Eye (tissue), 1 donor: ENCODE results near the gene IKBKE.

ENCODE experiments used
- DNase-seq: peaks from one replicate; pipeline ENCODE4 v3.0.0-alpha.2; 2015

The IKBKE gene

DNA sequence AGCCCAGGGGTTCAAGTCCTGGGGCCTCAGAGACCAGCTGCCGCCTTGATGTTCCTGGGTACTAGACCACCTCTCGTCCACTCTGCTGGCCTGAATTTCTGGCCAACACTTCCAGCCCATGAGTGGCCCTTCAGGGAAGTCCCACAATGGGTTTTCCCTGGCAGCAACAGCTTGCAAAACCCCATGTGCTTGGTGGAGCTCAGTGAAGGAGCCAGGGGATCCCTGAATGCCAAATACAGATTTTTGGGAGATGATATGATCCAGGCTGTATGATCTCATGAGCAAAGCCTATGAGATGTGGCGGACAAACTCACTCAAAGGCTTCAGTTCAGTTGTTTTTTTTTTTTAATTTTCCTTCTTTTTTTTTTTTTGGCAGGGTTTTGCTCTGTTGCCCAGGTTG, 27.5 kb downstream of the IKBKE start:
- DNase-seq, result no peak

DNA sequence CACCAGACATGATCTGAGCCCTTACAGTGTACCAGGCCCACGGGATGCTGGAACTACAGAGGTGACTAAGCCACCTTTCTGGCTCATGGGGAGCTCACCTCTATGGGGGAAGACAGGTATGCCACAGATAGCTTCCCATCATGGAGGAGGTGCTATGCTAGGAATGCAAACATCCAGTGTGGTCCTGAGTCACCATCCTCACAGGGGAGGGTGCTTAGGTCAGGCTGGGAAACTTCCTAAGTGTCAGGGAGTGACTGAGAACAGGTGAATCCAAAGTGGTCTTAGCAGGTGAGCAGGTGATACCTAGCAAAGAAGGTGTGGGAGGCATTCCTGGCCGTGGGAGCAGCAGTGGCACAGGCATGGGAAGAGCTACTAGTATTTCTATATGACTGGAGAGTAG, 28.4 kb downstream of the IKBKE start:
- no peak for DNase-seq

DNA sequence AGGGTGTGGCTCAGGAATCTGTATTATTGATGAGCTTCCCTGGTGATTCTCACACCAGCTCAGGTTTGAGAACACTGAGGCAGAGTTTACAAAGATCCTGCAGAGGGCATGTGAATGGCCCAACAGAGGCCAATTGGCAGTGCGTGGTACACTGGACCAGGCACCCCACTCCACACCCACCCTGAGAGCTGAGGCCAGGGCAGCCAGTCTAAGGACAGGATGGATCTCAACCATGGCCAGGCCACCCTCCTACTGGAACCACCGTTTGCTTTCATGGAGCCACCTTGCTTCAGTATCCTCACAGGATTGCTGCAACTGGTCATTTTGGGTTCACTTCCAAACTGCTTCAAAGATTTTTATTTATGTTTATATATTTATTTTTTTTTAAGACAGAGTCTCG, 29.8 kb downstream of the IKBKE start:
- no peak for DNase-seq

DNA sequence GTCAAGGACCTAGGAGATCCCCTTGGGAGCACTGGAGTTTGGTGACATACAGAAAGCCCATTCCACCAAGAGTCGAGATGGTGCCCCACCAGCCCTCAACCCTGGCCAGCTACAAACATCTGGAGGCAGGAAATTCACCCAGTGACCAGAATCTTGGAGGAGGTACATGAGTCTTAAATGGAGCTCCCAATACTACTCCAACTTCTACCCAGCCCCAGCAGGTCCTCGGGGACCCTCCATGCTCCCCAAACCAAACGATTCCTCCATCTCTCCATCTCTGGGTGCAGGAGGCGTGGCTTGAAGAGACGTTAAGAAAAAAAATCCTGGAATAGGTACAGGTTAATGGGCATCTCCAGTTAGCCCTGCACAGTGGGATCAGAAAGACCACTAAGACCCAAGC, 31.6 kb downstream of the IKBKE start:
- DNase-seq, result no peak

DNA sequence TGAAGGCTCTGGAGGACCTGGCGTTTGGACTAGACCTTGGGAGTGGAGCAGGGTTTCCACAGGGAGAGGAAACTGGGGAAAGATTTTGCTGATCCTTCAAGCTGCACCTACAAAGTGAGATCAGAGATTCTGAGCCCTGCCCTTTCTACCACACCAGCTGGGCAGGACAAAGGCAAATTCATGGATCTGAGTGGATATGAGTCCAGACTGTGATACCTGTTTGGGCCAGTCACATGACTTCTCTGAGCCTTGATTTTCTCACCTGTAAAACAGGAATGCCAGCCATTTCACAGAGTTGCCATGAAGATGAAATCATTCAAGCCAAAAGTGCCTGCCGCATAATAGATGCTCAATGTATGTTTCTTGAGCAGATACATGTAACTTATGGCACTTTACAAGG, 32.1 kb downstream of the IKBKE start:
- DNase-seq, result no peak

DNA sequence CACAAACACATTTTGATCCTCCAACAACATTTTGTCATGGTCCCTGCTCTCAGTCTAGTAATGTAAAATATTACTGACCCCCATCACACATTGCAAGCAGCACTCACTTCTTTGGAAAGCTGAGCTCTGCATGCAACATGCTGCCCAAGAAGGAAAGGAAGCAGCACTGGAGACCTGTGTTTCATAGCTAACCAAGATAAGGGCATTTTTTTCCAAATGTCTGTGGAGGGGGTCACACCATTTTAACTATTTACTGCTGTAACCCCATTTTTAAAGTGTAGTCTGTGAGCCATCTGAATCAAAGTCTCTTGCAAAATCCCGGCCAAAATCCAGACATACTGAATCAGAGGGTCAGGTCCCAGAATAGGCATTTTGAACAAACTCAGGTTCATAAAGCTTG, 32.5 kb downstream of the IKBKE start:
- no peak for DNase-seq

DNA sequence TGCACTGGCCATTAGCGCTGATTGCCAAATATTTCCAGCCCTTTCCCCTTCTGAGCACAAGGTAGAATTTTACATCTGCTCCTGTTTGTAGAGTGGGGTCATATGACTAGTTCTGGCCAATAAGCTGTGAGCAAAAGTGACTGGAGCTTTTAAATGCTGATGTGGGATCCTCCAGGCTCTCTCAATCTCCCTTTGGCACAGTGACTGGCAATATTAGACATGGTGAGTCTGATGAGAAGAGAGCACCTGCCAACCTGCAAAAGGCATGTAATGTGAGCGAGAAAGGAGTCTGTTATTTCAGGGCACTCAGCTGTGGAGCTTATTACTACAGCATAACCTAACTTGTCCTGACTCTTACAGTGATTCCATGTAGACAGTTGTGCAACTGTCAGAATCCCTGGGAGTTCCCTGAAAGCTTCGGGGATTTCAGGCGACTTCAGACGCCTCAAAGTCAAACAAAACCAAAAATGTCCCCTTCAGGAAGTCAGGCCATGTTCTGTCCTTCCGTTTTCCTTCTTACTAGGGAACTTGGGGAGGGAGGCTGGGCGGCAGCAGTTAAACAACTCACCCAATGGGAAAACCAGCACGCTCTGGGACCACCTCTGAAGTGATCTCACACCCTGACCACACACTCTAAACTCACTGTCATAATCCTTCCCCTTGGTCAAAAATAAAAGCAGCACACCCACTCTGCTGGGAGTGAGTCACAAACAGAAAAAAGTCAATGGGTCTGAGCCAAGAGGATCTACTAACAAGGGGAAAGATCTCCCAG, 33.5 kb downstream of the IKBKE start:
- no peak for DNase-seq

DNA sequence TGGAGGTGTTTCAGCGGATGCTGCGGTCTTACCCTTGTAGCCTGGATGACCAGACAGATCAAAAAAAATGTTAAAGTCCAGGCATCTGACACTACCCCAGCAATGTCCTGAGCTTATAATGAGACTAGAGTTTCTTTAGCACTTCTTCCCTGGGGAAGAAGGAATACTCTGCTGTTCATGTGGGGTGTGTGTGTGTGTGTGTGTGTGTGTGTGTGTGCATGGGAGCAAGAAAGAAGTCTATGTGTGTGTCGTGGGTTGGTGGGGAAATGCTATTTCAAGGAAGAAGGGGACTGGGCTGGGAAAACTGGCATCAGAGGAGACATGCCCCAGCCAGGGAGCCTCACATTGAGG, 34.1 kb downstream of the IKBKE start:
- no peak for DNase-seq

DNA sequence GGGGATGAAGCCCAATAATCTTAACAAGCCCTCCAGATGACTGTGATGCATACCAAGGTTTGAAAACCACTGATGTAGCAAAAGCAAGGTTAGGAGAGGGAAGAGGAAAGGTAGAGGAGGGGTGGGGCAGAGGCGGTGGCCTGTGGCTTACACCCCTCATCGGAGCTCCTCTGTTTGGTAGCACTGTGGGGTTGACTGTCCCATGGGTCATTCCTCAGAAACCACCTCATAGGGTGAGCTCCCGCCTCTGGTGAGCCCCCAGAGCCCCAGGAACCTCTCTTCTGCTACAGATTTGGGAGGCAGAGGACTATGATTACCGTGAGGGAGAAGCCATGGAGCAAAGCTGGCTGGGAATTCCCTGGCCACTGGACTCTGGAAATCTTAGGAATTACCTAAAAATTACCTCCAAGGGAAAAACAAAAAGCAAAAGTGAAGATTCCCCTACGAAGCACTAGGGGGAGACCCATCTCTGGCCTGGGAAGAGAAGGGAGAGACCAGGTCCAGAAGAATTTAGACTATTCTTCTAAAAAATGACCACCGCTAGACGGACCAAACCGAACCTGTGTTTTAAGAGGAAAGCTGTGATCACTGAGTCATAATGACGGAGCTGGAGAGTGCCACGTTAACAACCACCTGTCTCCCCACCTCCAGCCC, 35.6 kb downstream of the IKBKE start:
- no peak for DNase-seq

DNA sequence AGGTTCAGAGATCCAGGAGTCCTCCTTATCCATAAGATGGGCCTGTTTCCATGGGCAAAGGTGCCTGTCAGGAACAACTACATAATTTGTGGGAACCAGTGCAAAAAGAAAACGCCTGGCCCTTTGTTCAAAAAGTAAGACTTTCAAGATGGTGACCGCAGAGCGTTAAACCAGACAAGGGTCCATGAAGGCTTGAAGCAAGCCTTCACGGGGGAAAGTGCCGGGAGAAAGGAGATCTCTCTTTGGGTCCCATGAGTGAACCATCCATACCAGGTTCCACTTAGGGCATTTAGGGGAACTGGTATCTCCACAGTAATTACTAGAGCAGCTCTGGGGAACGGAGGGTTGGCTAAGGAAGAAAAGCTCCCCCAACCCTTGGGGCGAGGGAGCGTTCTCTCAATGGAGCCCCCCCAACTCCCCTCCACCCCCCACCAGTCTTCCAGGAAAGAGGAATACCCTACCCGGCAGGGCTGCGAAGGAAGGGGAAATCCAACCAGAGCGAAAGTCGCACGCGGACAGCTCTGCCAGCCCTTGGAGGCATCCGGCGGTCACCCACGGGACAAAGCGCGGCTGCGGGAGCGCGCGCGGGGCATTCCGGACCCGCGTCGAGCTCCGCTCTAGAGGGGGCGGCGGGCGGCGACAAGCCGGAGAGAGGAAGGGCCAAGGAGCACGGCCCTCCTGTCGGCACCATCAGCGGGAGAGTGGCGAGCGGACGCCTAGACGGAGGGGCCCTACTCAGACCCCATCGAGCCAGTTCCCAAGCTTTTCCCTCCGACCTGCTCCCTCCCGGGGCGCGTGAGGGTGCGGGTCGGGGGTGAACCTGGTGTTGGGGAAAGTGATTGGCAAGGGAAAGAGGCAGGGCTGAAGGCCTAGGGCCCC, 36.4 kb downstream of the IKBKE start:
- peak; percentile 50 for DNase-seq

DNA sequence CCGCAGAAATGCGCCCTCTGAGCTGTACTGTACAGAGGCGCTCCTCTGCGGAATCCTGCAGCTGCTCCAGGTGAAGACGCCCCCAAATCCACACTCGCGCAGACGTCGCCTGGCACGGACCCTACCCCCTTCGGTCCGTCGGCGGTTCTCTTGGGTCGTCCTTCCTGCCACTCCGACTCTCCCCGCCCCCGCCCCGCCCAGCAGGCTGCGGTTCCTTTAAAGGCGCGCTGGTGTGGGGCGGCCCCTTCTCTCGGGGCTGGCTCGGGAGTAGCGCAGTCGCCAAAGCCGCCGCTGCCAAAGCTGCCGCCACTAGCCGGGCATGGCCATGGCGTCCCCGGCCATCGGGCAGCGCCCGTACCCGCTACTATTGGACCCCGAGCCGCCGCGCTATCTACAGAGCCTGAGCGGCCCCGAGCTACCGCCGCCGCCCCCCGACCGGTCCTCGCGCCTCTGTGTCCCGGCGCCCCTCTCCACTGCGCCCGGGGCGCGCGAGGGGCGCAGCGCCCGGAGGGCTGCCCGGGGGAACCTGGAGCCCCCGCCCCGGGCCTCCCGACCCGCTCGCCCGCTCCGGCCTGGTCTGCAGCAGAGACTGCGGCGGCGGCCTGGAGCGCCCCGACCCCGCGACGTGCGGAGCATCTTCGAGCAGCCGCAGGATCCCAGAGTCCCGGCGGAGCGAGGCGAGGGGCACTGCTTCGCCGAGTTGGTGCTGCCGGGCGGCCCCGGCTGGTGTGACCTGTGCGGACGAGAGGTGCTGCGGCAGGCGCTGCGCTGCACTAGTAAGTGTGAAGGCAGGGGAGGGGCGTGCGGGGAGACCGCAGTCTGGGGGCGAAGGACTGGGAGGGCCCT, 37.2 kb downstream of the IKBKE start, which contains the start of gene RASSF5:
Gene RASSF5, plus strand, starts transcription at position 248 of the 846 bp plus-strand sequence. Its CDS starts 72 bp downstream, at position 320.
- DNase-seq, result peak; percentile 73

DNA sequence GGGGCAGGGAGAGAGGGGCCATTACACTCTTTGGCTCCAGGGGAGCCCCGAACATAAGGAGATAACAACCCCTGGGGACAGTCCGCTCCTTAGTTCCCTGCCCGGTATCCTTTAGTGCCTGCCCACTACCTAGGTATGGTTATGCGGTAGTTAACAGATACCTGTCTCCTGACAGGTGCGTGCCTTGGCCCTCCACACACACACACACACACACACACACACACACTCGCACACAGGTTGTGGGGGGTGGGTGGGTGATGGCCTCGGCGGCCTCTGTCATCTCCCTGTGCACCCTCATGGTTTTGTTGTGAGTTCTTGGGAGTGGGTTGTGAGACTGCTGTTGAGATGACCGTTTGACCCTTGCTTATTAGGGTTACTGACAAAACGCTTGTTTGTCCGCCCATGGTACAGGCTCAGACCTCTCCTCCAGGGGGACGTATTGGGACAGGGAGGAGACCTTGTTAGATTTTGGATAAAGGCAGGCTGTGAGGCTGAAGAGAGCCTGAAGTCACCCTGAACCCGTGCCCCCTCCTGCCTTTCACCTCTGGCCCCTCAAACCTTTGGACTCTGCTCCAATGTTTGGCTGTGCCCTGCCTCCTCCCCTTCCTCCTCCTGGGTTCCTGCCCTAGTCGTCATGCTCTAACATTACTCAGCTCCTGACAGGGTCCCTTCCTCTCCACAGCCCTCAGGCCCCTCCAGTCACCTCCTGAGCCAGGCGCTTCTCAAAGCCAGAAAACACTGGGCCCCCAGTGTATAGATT, 38.0 kb downstream of the IKBKE start:
- DNase-seq, result no peak

DNA sequence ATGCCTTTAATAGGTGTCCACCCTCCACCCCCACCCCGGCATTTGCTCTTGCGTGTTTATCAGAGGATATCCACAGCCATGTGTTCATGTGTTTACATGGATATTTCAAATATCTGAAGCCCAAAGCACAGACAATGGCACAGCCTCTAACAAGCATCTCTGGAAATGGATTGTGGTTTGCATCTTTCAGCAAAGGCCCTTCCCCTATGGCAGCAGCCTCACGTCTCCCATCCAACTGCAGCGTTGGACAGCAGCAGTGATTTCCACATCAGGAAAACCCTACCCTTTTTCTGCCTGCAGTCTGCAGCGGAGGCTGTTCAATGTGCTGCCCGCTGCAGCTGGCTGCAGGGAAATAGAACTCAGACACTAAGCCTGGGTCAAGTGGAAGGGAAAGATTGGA, 38.7 kb downstream of the IKBKE start:
- no peak for DNase-seq

DNA sequence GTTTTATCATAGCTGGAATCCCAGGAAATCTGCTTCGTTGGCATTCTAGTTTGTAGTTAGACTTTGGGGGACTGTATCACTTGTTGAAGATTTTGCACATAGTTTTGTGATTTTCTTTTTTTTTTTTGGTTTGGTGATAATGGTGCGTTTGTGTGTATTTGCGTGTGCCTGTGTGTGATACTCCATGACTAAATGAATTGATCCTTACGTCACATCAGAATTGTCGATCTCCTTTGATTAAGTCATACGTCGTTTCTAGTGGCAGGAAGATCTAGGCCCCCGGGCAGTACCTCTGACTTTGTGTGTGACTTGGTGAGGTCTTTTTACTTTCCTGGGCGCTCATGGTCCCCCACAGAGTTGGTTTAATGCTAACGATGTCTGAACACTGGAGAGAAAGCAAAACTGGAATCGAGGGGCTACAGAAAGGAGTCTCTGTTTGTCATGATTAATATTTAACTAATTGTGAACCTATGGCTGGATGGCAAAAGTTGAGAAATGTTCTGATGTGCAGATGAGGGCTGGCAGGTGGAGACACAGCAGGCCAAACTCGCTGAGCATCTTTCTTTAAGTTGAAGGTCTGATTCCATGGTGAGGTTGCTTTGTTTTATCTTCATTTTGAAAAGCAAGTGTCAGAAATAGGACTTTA, 39.5 kb downstream of the IKBKE start:
- DNase-seq, result no peak

DNA sequence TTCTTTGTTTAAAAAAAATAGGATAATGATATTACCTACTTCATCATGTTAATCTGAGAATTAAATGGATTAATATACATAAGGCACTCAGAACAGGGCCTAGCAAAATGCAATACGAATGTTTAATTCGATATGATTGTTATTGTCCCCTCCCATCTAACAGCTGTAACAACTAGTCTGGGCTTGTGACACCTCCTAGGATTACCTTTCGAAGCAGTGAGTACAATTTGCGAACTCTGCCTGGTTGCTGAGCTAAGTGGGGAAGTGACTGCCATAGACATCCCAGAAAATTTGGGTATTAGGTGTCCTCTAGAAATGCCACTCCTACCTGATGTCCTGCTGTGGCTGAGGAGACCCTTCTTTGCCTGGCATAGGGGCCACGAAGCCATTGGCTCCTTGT, 40.1 kb downstream of the IKBKE start:
- no peak for DNase-seq

DNA sequence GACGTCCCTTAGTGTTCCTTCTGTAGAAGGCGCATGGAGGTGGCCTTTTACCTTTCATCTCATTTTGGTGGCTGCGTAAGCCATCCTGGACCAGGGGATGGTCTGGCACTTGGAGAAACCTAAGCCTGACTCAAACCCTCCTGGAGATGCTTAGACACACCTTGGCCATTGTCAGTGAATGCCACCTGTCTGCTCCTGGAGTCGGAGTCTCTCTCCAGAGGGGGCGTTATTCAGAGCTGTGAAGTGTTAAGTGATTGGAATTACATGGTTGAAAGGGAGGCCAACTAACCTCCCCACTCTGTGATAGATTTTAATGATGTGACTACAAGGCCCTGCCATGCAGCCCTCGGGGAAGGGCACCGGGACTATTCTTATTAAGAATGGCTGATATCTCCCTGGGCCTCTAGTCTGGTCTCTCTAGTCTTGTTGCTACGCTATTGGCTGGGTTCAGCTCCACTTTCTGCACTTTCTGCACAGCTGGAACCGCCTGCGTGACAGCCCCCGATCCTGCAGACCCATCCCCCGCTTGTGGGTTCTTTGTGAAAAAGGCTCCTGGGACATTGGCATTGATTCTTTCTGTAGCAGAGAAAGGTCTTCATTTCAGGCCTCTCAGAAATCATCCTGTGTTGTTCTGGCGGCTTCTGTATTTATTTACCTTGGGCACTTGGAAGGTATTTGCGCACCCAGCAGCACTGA, 41.2 kb downstream of the IKBKE start:
- peak; percentile 75 for DNase-seq

DNA sequence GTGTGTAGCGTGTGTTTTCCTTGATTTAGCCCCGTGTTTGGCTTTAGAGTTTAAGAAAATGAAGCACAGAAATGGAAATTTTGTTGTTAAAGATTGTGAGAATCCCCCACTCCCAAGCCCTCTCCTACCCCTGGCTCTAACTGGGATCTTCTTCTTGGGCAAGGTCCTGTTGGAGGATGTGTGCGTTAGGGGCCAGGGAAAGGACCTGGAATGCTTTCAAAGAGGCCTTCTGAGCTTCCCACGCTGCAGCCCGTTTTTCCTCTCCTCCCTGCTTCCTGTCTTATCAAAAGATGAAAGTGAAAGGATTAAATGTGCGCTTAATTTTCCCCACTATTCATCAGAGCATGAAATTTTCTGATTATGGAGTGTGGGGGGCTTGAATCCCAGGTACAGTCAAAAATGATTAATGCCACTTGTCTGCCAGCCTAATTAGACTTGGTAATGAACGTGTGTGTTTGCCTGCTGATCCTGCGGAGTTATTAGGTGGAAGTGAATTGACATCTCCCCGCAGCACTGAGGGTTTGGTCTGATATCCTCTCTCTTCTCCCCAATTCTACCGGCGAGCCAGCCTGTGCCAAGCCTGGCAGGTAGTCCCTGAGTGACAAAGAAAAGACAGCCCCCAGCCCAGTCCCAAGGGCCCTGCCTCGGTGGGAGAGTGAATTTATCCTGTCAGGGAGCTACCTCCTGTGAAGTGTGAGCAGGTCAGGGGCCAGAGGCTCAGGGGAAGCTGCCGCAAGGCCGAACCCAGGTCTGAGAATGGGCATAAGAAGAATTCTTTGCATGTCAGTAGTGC, 42.0 kb downstream of the IKBKE start:
- peak; percentile 37 for DNase-seq

DNA sequence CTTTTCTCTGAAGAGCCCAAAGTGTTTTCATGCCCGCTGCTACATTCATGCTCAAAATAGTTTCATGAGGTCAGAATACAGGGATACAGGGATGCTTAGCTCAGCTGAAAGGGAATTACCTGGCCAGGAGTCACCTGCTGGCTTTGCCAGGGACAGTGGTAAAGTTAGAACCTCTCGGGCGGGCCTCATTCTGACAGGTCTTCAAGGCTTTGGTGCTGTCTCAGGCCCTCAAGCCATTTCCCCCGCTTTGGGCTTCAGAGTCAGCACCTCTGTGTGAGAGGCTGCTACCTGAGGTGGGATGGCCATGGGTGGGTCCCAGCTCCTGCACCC, 42.5 kb downstream of the IKBKE start:
- DNase-seq, result no peak

DNA sequence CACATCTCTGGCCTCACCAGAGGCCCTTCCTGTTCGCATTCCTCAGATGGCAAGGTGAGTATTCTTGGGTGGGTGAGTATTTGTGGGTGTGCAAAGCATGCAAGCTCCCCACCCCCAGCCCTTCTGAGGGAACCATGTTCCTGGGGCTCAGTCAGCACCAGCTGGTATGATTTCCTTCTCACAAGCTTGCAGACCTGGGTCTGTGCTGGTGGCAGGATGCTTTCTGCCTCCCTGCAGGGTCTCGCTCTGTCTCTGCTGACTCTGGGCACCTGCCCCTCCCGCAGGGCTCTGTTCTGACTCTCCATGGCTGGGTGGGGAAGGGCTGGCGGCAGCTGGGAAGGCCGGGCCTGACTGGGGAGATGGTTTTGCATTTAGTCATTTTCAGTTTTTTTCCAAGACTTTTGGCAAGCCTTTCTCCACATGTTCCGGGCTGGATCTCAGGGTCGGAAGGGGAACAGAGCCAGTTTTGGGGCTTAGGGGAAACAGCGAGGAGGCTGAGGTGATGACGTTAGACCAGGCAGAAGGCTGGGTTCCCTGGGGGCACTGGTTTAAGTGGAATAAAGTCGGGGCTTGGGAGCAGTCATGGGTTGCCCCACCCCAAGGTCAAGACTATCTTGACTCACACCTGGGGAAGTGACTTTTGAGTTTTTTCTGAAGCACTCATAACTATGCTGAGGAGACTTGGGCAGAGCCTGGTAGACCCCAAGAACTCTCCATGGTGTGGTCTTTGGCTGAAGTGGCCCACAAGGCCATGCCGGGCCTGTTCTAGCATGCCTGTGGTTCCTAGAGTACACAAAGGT, 43.2 kb downstream of the IKBKE start:
- peak; percentile 73 for DNase-seq
